Measurements from ENCODE around the gene ACOT12. TPM values are rescaled to one million over a fixed set of nuclear protein-coding genes. Genes with fewer than 3 reads are reported as not detected.

The ACOT12 gene
- total and polyA plus RNA-seq, 12 donors: 0.15 TPM; not detected in 11

- no peak for TF ChIP-seq CTCF (IDR thresholded peaks at IDR 0.05)
- Histone ChIP-seq H3K27me3 (peaks cover 0 to 11% (median under 1%) of the 10 kb centered on the region in 7 donors), H3K4me1 (no peaks in the 10 kb centered on the region), H3K27ac (no peak overlapping the region), H3K4me3 (no peak overlapping the region), H3K36me3 (no peaks in the 10 kb centered on the region), H3K9me3 (no peaks in the 10 kb centered on the region)
- DNase-seq (no peak), ATAC-seq (no peak)
- intact Hi-C loops (cut with DNase I): no loop called here
- 82 to 96% methylated on average over 2 of the region's 2 CpGs for WGBS, 2 donors
Measured at GRCh38 chr5:81383867-81384266, 10.1 kb downstream of the ACOT12 start.

DNA sequence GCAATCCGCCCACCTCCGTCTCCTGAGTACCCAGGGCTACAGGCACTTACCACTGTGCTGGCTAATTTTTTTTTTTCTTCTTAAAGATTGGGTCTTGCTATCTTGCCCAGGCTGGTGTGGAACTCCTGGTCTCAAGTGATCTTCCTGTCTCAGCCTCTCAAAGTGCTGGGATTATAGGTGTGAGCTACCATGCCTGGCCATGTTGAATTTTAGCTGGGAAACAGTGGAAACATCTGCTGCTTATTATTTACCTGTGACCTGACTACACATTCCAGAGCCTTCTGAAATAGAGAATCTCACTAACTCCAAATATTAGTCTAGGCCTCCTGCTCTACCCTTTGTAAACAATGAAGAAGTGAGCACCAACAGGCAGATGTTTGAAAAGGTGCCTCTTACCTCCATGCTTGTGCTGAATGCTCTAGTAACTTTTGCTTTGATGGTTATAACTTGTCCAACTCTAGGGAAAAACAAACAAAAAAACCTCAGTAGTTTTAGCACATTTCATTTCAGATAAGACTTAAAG is 22.5 kb downstream of the ACOT12 start:
- Histone ChIP-seq H3K4me3 (no peak overlapping the region), H3K36me3 (no peaks in the 10 kb centered on the region), H3K4me1 (no peaks in the 10 kb centered on the region), H3K27me3 (peaks cover 0 to 14% (median 7%) of the 10 kb centered on the region in 7 donors), H3K27ac (no peak overlapping the region), H3K9me3 (no peaks in the 10 kb centered on the region)
- TF ChIP-seq CTCF (IDR thresholded peaks at IDR 0.05): no peak
- 95 to 98% methylated on average over 2 of the region's 2 CpGs for WGBS, 2 donors
- intact Hi-C loops (cut with DNase I): no loop called here
- DNase-seq (no peak), ATAC-seq (no peak)

DNA sequence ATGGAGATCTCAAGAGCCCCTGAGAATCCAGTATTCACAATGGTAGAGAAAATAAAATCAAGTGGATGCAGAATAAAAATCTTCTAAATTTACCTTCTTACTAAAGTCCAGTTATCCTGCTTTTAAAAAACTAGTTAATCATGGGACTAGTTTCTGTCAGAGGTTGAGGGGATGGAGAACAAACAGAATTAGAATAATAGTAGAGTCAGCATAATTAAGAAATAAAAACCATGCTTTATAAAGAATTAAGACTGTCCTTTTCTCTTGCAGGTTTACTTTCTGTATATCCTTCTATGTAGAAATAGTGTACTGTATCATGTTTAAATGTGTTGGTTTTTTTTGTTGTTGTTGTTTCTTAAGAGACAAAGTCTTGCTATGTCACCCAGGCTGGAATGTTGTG is 23.0 kb downstream of the ACOT12 start:
- H3K27me3 ChIP-seq: peaks cover 0 to 14% (median 7%) of the 10 kb centered on the region in 7 donors
- ATAC-seq: no peak
- DNase-seq: no peak
- no peaks in the 10 kb centered on the region for H3K36me3 ChIP-seq
- intact Hi-C loops (cut with DNase I): no loop called here
- H3K9me3 ChIP-seq: no peaks in the 10 kb centered on the region
- H3K4me3 ChIP-seq: no peak overlapping the region
- H3K27ac ChIP-seq: no peak overlapping the region
- no peak for TF ChIP-seq CTCF (IDR thresholded peaks at IDR 0.05)
- H3K4me1 ChIP-seq: no peaks in the 10 kb centered on the region

DNA sequence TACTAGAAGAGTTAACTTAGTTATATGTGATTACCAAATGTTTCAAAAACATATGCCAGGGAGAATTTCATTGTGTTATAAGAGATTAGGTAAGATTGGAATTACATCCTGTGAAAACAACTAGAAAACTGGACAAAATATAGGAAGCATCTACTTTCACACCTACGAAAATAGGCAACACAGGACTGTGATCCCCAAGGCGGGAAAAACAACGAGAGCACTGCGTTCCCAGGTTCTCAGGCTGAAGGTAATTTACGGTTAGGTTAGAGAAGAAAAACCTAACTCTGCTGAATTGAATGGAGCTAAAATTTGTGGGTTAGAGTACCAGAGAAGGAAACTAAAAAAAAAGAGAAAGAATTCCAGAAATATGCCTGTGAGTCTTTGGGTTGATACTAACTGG is 28.4 kb downstream of the ACOT12 start:
- no peak for TF ChIP-seq CTCF (IDR thresholded peaks at IDR 0.05)
- DNase-seq (no peak), ATAC-seq (no peak)

More for the DNA sequence above, 28.4 kb downstream of the ACOT12 start:
- H3K36me3 ChIP-seq: no peaks in the 10 kb centered on the region
- WGBS, 2 donors: 89 to 90% methylated on average over 5 of the region's 5 CpGs
- H3K27ac ChIP-seq: no peak overlapping the region
- H3K4me3 ChIP-seq: no peak overlapping the region
- no peaks in the 10 kb centered on the region for H3K9me3 ChIP-seq
- H3K27me3 ChIP-seq: peaks cover 0 to 5% (median 0%) of the 10 kb centered on the region in 7 donors
- H3K4me1 ChIP-seq: no peaks in the 10 kb centered on the region
- intact Hi-C loops (cut with DNase I): no loop called here

Data from heart right ventricle (tissue), 16 donors.